LNCaP clone FGC (cell line): ENCODE data around the gene ATRX.
"Not testable (repeated sequence)": the region's sequence is repeated elsewhere in the genome, so short reads cannot be mapped to it uniquely, and the experiment has no call there.

ENCODE experiments used
- DNase-seq: peaks from one replicate; pipeline ENCODE4 v3.0.0-alpha.2; 2011; ENCODE audit warnings: low read depth
- H3K4me3 ChIP-seq: 2 replicates; pipeline ENCODE4 v1.5.1; 2011; ENCODE audit warnings: mild to moderate bottlenecking, low read depth, low read length, control low read depth
- TF ChIP-seq, protein P1 (sequence below): IDR thresholded peaks from 2 replicates; pipeline ENCODE4 v1.5.1; 2012; ENCODE audit warnings: mild to moderate bottlenecking; ENCODE audit not compliant: control insufficient read depth, insufficient read depth; ENCODE audit errors: extremely low read depth

Gene ATRX

DNA sequence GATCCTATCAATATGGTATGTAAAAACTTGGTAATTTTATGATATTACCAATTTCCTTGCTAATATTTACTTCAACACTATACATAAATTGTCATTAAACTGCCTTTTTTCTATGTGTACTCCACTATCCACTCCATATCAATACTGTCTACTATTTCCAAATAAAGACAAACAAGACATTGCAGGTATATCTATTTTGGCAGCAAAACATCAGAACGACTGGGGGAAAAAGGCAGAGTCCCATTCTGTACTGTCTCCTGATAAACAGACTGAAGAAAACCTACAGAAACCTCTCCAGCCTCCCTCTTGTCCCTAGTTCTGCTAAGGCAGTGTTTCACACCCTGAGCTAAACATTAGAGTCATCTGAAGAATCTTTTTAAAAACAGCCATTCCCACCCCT lies 96.6 kb downstream of the ATRX start:
- no peak for DNase-seq
- TF ChIP-seq, protein P1, sequence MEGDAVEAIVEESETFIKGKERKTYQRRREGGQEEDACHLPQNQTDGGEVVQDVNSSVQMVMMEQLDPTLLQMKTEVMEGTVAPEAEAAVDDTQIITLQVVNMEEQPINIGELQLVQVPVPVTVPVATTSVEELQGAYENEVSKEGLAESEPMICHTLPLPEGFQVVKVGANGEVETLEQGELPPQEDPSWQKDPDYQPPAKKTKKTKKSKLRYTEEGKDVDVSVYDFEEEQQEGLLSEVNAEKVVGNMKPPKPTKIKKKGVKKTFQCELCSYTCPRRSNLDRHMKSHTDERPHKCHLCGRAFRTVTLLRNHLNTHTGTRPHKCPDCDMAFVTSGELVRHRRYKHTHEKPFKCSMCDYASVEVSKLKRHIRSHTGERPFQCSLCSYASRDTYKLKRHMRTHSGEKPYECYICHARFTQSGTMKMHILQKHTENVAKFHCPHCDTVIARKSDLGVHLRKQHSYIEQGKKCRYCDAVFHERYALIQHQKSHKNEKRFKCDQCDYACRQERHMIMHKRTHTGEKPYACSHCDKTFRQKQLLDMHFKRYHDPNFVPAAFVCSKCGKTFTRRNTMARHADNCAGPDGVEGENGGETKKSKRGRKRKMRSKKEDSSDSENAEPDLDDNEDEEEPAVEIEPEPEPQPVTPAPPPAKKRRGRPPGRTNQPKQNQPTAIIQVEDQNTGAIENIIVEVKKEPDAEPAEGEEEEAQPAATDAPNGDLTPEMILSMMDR, result no peak
- H3K4me3 ChIP-seq, result no peak overlapping the region

DNA sequence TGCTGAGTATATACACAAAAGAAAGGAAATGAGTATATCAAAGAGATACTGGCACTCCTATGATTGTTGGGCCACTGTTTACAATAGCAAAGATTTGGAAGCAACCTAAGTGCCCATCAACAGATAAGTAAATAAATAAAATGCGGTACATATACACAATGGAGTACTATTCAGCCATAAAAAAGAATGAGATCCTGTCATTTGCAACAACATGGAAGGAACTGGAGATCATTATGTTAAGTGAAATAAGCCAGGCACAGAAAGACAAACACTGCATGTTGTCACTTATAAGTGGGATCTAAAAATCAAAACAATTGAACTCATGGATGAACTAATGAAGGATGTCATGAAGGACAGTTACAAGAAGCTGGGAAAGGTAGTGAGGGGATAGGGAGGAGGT lies 100.3 kb downstream of the ATRX start:
- not testable (repeated sequence) for H3K4me3 ChIP-seq, DNase-seq

DNA sequence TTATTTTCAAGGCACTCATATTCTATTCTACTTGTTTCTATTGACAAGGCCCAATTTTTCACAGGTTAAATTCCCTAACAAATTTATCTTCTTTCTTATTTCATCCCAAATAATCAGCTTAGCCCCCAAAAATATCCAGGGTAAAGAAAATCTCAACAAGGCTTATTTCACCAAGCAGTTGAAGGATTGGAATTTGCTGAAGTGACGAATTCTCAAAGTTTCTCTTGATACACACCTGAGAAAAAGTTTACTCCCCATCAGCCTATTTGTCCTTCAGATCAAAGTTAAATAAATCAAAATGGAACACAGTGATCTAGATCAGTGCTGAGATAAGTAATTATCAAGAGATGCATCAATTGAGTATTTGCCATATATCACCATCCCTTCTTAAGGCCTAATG lies 106.9 kb downstream of the ATRX start:
- TF ChIP-seq, protein P1, result no peak
- no peak overlapping the region for H3K4me3 ChIP-seq
- no peak for DNase-seq

DNA sequence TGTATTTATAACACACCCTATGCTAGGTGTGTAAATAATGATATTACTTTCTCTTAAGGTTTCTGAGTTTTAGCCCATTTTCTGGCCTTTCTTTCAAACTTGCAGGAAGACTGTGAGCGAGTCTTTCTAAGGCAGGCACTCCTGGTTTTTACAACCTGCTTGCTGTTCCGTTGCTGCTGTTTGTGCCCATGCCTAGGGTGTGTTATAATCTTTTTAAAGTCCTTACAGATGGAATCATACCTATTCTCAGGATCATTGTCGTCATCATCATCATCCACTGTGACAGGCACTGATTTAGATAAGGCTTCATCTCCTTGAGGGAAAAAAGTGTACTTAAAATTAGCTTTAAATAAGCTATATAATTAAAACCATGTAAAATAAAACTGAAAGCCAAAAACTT lies 110.0 kb downstream of the ATRX start:
- TF ChIP-seq, protein P1, result no peak
- H3K4me3 ChIP-seq, result no peak overlapping the region
- no peak for DNase-seq

DNA sequence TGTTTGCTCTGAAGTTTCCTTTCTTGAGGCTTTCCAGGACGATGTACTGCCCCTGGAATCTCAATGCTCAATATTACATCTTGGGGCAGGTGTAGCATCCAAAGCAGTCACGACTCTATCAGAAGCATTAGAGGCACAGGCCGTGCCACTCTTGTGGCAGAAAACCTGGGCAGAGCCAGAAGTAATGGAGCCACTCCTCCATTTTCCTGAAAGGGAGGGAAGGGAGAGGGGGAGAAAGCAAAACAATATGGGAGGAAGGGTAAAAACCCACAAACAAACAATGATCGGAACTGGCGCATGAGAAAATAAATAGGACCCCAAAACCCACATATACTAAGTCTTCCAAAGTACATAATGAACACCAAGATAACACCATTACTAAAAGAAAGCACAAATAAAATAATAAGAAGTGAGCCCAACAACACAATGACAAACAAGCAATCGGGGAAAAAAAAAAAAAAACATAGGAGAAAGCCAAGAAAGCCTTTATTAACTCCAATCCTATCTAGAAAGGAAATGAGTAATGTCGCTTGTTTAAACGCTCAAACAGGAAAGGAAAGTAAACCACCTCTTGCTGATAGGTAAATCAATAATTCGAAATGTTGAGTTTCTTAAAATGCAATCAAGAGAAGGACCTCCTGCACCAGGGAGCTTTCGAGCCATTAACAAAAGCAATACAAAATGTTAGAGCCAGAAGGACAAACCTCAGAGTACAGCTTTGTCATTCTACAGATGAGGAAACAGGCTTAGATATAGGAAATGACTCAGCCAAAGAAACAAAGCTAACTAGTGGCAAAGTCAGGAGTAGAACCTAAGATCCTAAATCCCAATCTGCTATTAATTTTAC lies 117.4 kb downstream of the ATRX start:
- TF ChIP-seq, protein P1, result no peak
- no peak for DNase-seq
- H3K4me3 ChIP-seq, result no peak overlapping the region

DNA sequence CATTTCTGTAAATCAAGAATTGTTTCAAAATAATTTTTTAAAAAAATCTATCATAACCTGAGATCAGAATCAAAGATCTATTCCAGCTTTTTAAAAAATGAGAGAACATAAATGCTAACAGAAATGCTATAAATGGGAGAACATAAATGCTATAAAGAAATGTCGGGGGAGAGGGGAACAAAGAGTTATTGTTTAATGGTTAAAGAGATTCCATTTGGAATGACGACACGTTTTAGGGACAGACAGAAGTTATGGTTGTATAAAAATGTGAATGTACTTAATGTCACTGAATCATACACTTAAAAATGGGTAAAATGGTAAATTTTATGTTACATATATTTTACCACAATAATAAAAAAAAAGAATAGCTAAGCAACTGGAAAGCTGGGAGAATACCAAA lies 127.1 kb downstream of the ATRX start:
- TF ChIP-seq, protein P1, result no peak
- no peak for DNase-seq
- no peak overlapping the region for H3K4me3 ChIP-seq

DNA sequence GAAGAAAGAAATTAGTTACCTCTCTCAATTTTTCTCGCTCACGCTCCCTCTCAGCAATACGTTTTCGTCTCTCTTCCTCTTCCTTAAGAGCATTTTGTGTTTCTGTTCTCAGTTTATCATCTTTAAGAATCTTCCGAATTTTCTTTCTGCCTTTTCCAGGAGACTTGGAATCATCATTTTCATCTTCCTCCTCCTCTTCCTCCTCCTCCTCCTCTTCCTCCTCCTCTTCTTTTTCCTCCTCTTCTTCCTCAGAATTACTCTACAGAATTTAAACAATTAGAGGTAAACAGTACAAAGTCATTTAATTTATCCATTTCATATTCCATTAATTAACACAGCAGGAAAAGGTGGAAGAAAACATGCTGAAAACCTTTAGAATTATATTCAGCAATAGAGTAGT lies 133.9 kb downstream of the ATRX start:
- no peak overlapping the region for H3K4me3 ChIP-seq
- no peak for DNase-seq
- TF ChIP-seq, protein P1, result no peak
